SK-N-SH (cell line): ENCODE results near the gene E2F1. TPM values are rescaled to one million over a fixed set of nuclear protein-coding genes. Genes with fewer than 3 reads are reported as not detected.

Source experiments
- CTCF ChIA-PET: fragments of 300-600, 350-600 bp; formaldehyde crosslinking; extraction: SDS; loops from one replicate; lab custom pipeline; 2021; lab: Yijun Ruan, JAX
- POLR2A ChIA-PET: fragments of 350-600 bp; sonication (Branson Sonifier 250); formaldehyde crosslinking; extraction: SDS; loops from one replicate; lab custom pipeline; 2020; ENCODE audit warnings: antibody characterized with exemption, inconsistent platforms; lab: Yijun Ruan, JAX
- DNase-seq: peaks from one replicate; pipeline ENCODE4 v3.0.0; 2012
- H2AFZ ChIP-seq: fragments of 200-600 bp; sonication (generic); 2 replicates; pipeline ENCODE4 v1.8.1; 2016; ENCODE audit warnings: antibody characterized with exemption, mild to moderate bottlenecking, low read depth
- H3F3A ChIP-seq: fragments of 200-600 bp; sonication (generic); replicated peaks from 2 replicates; pipeline ENCODE3; 2016; ENCODE audit warnings: antibody characterized with exemption, mild to moderate bottlenecking; ENCODE audit not compliant: insufficient read depth
- H3K27ac ChIP-seq, 2 experiments: fragments of 200-500 bp in 1 of 2; fragments of 200-600 bp in 1 of 2; sonication (Bioruptor generic) in 1 of 2; sonication (generic), shearing (Covaris generic) in 1 of 2; 2 replicates each; pipeline versions ENCODE4 v1.5.1 to v1.6.1; 2014 to 2016; ENCODE audit warnings: low read depth in 2 of 2, inconsistent platforms in 1 of 2, low read length in 1 of 2, mild to moderate bottlenecking in 1 of 2, mixed read lengths in 1 of 2
- H3K27me3 ChIP-seq: fragments of 200-600 bp; sonication (generic), shearing (Covaris generic); 2 replicates; pipeline ENCODE4 v1.6.1; 2016; ENCODE audit warnings: mixed run types; ENCODE audit not compliant: insufficient read depth
- H3K36me3 ChIP-seq, 2 experiments: fragments of 200-500 bp in 1 of 2; fragments of 200-600 bp in 1 of 2; sonication (Bioruptor generic) in 1 of 2; sonication (generic) in 1 of 2; replicated peaks in 1 of 2; 2 replicates each; pipeline versions ENCODE3 to v1.5.1; 2014 to 2016; ENCODE audit warnings: low read length in 1 of 2, mild to moderate bottlenecking in 1 of 2; ENCODE audit not compliant: insufficient read depth in 2 of 2, control insufficient read depth in 1 of 2
- H3K4me1 ChIP-seq, 2 experiments: fragments of 200-500 bp in 1 of 2; fragments of 200-600 bp in 1 of 2; sonication (Bioruptor generic) in 1 of 2; sonication (generic), shearing (Covaris generic) in 1 of 2; 2 replicates each; pipeline versions ENCODE4 v1.5.1 to v1.6.1; 2014 to 2016; ENCODE audit warnings: low read depth in 1 of 2, low read length in 1 of 2, mixed run types in 1 of 2; ENCODE audit not compliant: insufficient read depth in 2 of 2, control insufficient read depth in 1 of 2
- H3K4me2 ChIP-seq: fragments of 200-600 bp; sonication (generic), shearing (Covaris generic); 2 replicates; pipeline ENCODE4 v1.6.1; 2017; ENCODE audit warnings: mixed run types
- H3K4me3 ChIP-seq, 2 experiments: fragments of 200-500 bp in 1 of 2; fragments of 200-600 bp in 1 of 2; sonication (Bioruptor generic) in 1 of 2; sonication (generic), shearing (Covaris generic) in 1 of 2; 2 replicates each; pipeline versions ENCODE4 v1.5.1 to v1.8.1; 2014 to 2016; ENCODE audit warnings: low read depth in 2 of 2, inconsistent platforms in 1 of 2, low read length in 1 of 2, mild to moderate bottlenecking in 1 of 2, mixed read lengths in 1 of 2, moderate library complexity in 1 of 2
- H3K79me2 ChIP-seq: fragments of 200-600 bp; sonication (generic); 2 replicates; pipeline ENCODE4 v1.8.1; 2017; ENCODE audit warnings: mild to moderate bottlenecking; ENCODE audit not compliant: insufficient read depth
- H3K9ac ChIP-seq: fragments of 200-600 bp; sonication (generic); 2 replicates; pipeline ENCODE4 v1.6.1; 2017; ENCODE audit warnings: mixed run types
- H3K9me2 ChIP-seq: fragments of 200-600 bp; sonication (generic); 2 replicates; pipeline ENCODE4 v1.6.1; 2017; ENCODE audit warnings: mixed run types
- H3K9me3 ChIP-seq: fragments of 200-600 bp; sonication (generic); 2 replicates; pipeline ENCODE4 v1.6.1; 2017; ENCODE audit warnings: mixed run types, mild to moderate bottlenecking, moderate library complexity
- H4K20me1 ChIP-seq: fragments of 200-600 bp; sonication (generic); 2 replicates; pipeline ENCODE4 v1.6.1; 2017; ENCODE audit warnings: mild to moderate bottlenecking, mixed run types; ENCODE audit not compliant: insufficient read depth
- EP300 ChIP-seq, 2 experiments: IDR thresholded peaks; 2 replicates each; pipeline versions ENCODE4 v1.4.0 to v1.6.1; 2012; ENCODE audit warnings: borderline replicate concordance in 1 of 2, low read depth in 1 of 2, low read length in 1 of 2
- EZH2phosphoT487 ChIP-seq: fragments of 200-600 bp; sonication (generic); IDR thresholded peaks from 2 replicates; pipeline ENCODE4 v1.6.1; 2017; ENCODE audit warnings: low read depth, mixed run types, mild to moderate bottlenecking, antibody characterized with exemption, moderate library complexity, borderline replicate concordance
- FOXJ3 ChIP-seq: sonication (generic); formaldehyde crosslinking; IDR thresholded peaks from 2 replicates; pipeline ENCODE4 v1.5.1; 2020; ENCODE audit warnings: mild to moderate bottlenecking, missing genetic modification reagents
- GATA2 ChIP-seq: sonication (generic); formaldehyde crosslinking; IDR thresholded peaks from 2 replicates; pipeline ENCODE4 v1.5.0; 2020; ENCODE audit warnings: mild to moderate bottlenecking, missing genetic modification reagents
- JUND ChIP-seq: IDR thresholded peaks from 2 replicates; pipeline ENCODE4 v1.4.0; 2012
- MXI1 ChIP-seq: IDR thresholded peaks from 2 replicates; pipeline ENCODE4 v1.6.1; 2012; ENCODE audit warnings: mild to moderate bottlenecking, low read depth, low read length, improper control_type of control experiment
- NFIC ChIP-seq: IDR thresholded peaks from 2 replicates; pipeline ENCODE4 v1.4.0; 2012; ENCODE audit warnings: borderline replicate concordance
- NRF1 ChIP-seq: IDR thresholded peaks from 2 replicates; pipeline ENCODE4 v1.6.1; 2012; ENCODE audit warnings: low read depth, mild to moderate bottlenecking, low read length
- POLR2AphosphoS5 ChIP-seq: IDR thresholded peaks from 2 replicates; pipeline ENCODE4 v1.6.1; 2012; ENCODE audit warnings: low read depth, low read length
- RFX5 ChIP-seq: IDR thresholded peaks from 2 replicates; pipeline ENCODE4 v1.6.1; 2012; ENCODE audit warnings: mild to moderate bottlenecking, improper control_type of control experiment, low read length
- RXRA ChIP-seq: IDR thresholded peaks from 2 replicates; pipeline ENCODE4 v1.4.0; 2012; ENCODE audit warnings: low read depth, mild to moderate bottlenecking, borderline replicate concordance
- SMC3 ChIP-seq: IDR thresholded peaks from 2 replicates; pipeline ENCODE4 v1.6.1; 2012; ENCODE audit warnings: low read depth, low read length, improper control_type of control experiment
- TAF1 ChIP-seq: IDR thresholded peaks from 2 replicates; pipeline ENCODE4 v1.6.1; 2012; ENCODE audit warnings: low read depth, mild to moderate bottlenecking, low read length, moderate library complexity, borderline replicate concordance
- TEAD4 ChIP-seq: IDR thresholded peaks from 2 replicates; pipeline ENCODE4 v1.4.0; 2012; ENCODE audit warnings: mild to moderate bottlenecking, borderline replicate concordance; ENCODE audit not compliant: insufficient read depth
- YY1 ChIP-seq: IDR thresholded peaks from 2 replicates; pipeline ENCODE4 v1.4.0; 2012; ENCODE audit warnings: low read depth, mild to moderate bottlenecking
- WGBS: methylation state at CpG from one replicate; pipeline ENCODE4 v1.1.6; 2017; ENCODE audit warnings: low lambda C conversion rate; 5-methylcytosine and 5-hydroxymethylcytosine counted together
- polyA plus RNA-seq, 3 experiments: library from polyadenylated mRNA; depleted of rRNA; stranded (reverse); fragments of >200 nt; gene quantifications; 2 replicates each; pipeline ENCODE4 v1.2.3, GENCODE V29; 2012
- TF ChIP-seq, protein P1 (sequence below): IDR thresholded peaks from 2 replicates; pipeline ENCODE4; 2012
- TF ChIP-seq, protein P2 (sequence below): IDR thresholded peaks from 2 replicates; pipeline ENCODE4 v1.4.0; 2012; ENCODE audit warnings: low read depth, borderline replicate concordance
- TF ChIP-seq, protein P3 (sequence below): IDR thresholded peaks from 2 replicates; pipeline ENCODE4 v1.4.0; 2012; ENCODE audit warnings: low read depth
- TF ChIP-seq, protein P4 (sequence below): IDR thresholded peaks from 2 replicates; pipeline ENCODE4 v1.4.0; 2012; ENCODE audit warnings: low read depth, borderline replicate concordance
- TF ChIP-seq, protein P5 (sequence below): fragments of 200-600 bp; sonication (generic); IDR thresholded peaks from 2 replicates; pipeline ENCODE4 v1.6.1; 2017; ENCODE audit warnings: antibody characterized with exemption, mild to moderate bottlenecking, moderate library complexity

Gene E2F1
- polyA plus RNA-seq, 1 of the 3 experiments (the other 2 are of a cell fraction), result 15.0 TPM

DNA sequence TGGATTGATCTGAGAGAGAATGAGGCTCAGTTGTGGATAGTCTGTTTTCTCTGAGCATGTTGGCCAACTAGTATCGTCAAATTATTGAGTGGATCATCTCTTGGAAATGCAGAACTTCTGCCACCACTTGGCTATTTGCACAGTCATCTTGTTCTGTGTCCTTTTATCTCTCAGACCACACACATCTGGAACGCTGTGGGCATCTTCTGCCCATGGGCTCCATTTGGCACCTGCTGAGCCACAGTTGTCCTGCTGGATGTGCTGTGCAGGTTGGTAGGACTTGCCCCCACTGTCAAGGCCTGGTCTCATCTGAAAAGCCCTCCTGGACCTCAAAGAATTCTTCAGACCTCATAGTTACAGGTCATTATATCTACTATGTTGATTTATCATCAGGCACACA, 40.8 kb downstream of the E2F1 start:
- WGBS, result 89% methylated on average over 2 of the region's 2 CpGs

DNA sequence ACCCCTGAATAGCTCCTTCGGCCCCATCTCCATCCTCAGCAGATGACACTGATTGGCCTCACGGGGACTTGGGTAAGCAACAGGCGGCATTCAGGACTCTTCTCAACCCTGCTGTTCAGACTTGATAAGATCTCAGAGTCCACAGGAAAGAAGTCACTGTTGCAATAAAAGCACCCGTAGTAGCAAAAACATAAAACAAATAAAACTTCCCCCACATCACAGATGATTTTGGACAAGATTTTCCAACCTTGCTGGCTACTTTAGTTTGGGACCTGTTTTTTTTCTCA, 41.2 kb downstream of the E2F1 start:
- Histone ChIP-seq H2AFZ (no peak overlapping the region), H4K20me1 (peaks cover 32% of the 10 kb centered on the region), H3K9me2 (no peaks in the 10 kb centered on the region), H3K27ac (no peak overlapping the region; a peak in 1 of 4 replicates), H3K4me1 (peaks cover 13 to 36% of the 10 kb centered on the region in 2 experiments; a peak in 3 of 4 replicates), H3K4me2 (no peak overlapping the region), H3F3A (peaks cover 16% of the 10 kb centered on the region), H3K27me3 (no peaks in the 10 kb centered on the region), H3K9ac (no peak overlapping the region), H3K4me3 (no peak overlapping the region), H3K36me3 (peaks cover 7 to 31% of the 10 kb centered on the region in 2 experiments), H3K79me2 (no peaks in the 10 kb centered on the region), H3K9me3 (no peaks in the 10 kb centered on the region)
- TF ChIP-seq RFX5, result no peak
- TF ChIP-seq, protein P1, sequence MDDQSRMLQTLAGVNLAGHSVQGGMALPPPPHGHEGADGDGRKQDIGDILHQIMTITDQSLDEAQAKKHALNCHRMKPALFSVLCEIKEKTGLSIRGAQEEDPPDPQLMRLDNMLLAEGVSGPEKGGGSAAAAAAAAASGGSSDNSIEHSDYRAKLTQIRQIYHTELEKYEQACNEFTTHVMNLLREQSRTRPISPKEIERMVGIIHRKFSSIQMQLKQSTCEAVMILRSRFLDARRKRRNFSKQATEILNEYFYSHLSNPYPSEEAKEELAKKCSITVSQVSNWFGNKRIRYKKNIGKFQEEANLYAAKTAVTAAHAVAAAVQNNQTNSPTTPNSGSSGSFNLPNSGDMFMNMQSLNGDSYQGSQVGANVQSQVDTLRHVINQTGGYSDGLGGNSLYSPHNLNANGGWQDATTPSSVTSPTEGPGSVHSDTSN, result no peak
- TF ChIP-seq JUND, result no peak
- TF ChIP-seq EZH2phosphoT487, result no peak
- TF ChIP-seq, protein P2, sequence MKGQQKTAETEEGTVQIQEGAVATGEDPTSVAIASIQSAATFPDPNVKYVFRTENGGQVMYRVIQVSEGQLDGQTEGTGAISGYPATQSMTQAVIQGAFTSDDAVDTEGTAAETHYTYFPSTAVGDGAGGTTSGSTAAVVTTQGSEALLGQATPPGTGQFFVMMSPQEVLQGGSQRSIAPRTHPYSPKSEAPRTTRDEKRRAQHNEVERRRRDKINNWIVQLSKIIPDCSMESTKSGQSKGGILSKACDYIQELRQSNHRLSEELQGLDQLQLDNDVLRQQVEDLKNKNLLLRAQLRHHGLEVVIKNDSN, result no peak
- TF ChIP-seq MXI1, result no peak
- TF ChIP-seq POLR2AphosphoS5, result no peak
- TF ChIP-seq TEAD4, result no peak
- TF ChIP-seq, protein P3, sequence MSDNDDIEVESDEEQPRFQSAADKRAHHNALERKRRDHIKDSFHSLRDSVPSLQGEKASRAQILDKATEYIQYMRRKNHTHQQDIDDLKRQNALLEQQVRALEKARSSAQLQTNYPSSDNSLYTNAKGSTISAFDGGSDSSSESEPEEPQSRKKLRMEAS, result no peak
- no peak for TF ChIP-seq FOXJ3 (CRISPR knock-in tag)
- no peak for TF ChIP-seq YY1
- TF ChIP-seq SMC3, result no peak
- no peak for TF ChIP-seq RXRA
- TF ChIP-seq EP300 (IDR thresholded peaks at IDR 0.05; ENCODE audit: borderline replicate concordance in 1 of 2, low read depth in 1 of 2, low read length in 1 of 2), result no peak
- TF ChIP-seq, protein P4, sequence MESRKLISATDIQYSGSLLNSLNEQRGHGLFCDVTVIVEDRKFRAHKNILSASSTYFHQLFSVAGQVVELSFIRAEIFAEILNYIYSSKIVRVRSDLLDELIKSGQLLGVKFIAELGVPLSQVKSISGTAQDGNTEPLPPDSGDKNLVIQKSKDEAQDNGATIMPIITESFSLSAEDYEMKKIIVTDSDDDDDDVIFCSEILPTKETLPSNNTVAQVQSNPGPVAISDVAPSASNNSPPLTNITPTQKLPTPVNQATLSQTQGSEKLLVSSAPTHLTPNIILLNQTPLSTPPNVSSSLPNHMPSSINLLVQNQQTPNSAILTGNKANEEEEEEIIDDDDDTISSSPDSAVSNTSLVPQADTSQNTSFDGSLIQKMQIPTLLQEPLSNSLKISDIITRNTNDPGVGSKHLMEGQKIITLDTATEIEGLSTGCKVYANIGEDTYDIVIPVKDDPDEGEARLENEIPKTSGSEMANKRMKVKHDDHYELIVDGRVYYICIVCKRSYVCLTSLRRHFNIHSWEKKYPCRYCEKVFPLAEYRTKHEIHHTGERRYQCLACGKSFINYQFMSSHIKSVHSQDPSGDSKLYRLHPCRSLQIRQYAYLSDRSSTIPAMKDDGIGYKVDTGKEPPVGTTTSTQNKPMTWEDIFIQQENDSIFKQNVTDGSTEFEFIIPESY, result no peak
- TF ChIP-seq NRF1, result no peak
- TF ChIP-seq GATA2 (CRISPR knock-in tag), result no peak; the same call in 1 of the 2 replicates
- TF ChIP-seq, protein P5, sequence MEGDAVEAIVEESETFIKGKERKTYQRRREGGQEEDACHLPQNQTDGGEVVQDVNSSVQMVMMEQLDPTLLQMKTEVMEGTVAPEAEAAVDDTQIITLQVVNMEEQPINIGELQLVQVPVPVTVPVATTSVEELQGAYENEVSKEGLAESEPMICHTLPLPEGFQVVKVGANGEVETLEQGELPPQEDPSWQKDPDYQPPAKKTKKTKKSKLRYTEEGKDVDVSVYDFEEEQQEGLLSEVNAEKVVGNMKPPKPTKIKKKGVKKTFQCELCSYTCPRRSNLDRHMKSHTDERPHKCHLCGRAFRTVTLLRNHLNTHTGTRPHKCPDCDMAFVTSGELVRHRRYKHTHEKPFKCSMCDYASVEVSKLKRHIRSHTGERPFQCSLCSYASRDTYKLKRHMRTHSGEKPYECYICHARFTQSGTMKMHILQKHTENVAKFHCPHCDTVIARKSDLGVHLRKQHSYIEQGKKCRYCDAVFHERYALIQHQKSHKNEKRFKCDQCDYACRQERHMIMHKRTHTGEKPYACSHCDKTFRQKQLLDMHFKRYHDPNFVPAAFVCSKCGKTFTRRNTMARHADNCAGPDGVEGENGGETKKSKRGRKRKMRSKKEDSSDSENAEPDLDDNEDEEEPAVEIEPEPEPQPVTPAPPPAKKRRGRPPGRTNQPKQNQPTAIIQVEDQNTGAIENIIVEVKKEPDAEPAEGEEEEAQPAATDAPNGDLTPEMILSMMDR, result no peak
- TF ChIP-seq TAF1, result no peak
- no peak for TF ChIP-seq NFIC
- ChIA-PET CTCF (interaction anchor here (1.1 to 1.5 kb wide), 2 partner anchors 13 to 188 kb away, joined by 3 to 5 read pairs; no protein-coding TSS in a partner anchor), POLR2A (no interaction called here)
- 19% methylated on average over 1 of the region's 4 CpGs for WGBS
- DNase-seq, result peak; percentile 19

More for the DNA sequence above, 40.8 kb downstream of the E2F1 start:
- Histone ChIP-seq H3K79me2 (no peaks in the 10 kb centered on the region), H3K4me1 (peaks cover 13 to 39% of the 10 kb centered on the region in 2 experiments; a peak in 3 of 4 replicates), H3K9me2 (no peaks in the 10 kb centered on the region), H2AFZ (no peak overlapping the region), H3K36me3 (peaks cover 7 to 28% of the 10 kb centered on the region in 2 experiments), H3K9me3 (no peaks in the 10 kb centered on the region), H3K4me2 (no peak overlapping the region), H3K27me3 (no peaks in the 10 kb centered on the region), H4K20me1 (peaks cover 32% of the 10 kb centered on the region), H3K9ac (no peak overlapping the region), H3K4me3 (no peak overlapping the region), H3F3A (peaks cover 16% of the 10 kb centered on the region), H3K27ac (no peak overlapping the region; a peak in 1 of 4 replicates)
- no peak for DNase-seq
- TF ChIP-seq, protein P1, result no peak
- TF ChIP-seq NFIC, result no peak
- ChIA-PET CTCF (interaction anchor here (1.5 kb wide), 1 partner anchor 13 kb away, joined by 3 read pairs; no protein-coding TSS in a partner anchor), POLR2A (no interaction called here)
